H1 (cell line): Measurements from ENCODE around the gene HDAC9. TPM values are rescaled to one million over a fixed set of nuclear protein-coding genes. Genes with fewer than 3 reads are reported as not detected.

Experiments
- CTCF ChIA-PET: fragments of 300-600 bp; sonication (Branson Sonifier 250); formaldehyde crosslinking; loops from one replicate; lab custom pipeline; 2021; ENCODE audit not compliant: partially characterized antibody; lab: Charles Lee
- POLR2A ChIA-PET: fragments of 300-600 bp; sonication (Branson Sonifier 250); formaldehyde crosslinking; loops from one replicate; lab custom pipeline; 2021; ENCODE audit warnings: inconsistent platforms; ENCODE audit not compliant: partially characterized antibody; lab: Charles Lee
- DNase-seq, 2 experiments: peaks; one replicate each; pipeline versions ENCODE4 v3.0.0 to v3.0.0-alpha.2; 2010 to 2022; ENCODE audit warnings: low spot score in 2 of 2, low read depth in 1 of 2, mixed read lengths in 1 of 2
- FAIRE-seq: peaks from 2 replicates; lab custom pipeline; 2011; peaks lifted over from hg19 to GRCh38; lab: Jason Lieb, UNC
- H2AFZ ChIP-seq: 2 replicates; pipeline ENCODE4 v1.8.1; 2012; ENCODE audit warnings: low read length, inconsistent platforms
- H2AK5ac ChIP-seq: 2 replicates; pipeline ENCODE4 v1.6.1; 2013; ENCODE audit warnings: low read depth, low read length
- H2BK120ac ChIP-seq: replicated peaks from 2 replicates; pipeline ENCODE3; 2013; ENCODE audit warnings: low read depth, low read length, inconsistent platforms
- H2BK12ac ChIP-seq: 2 replicates; pipeline ENCODE4 v1.6.1; 2013; ENCODE audit warnings: low read depth, low read length
- H2BK15ac ChIP-seq: 2 replicates; pipeline ENCODE4 v1.6.1; 2013; ENCODE audit warnings: low read length
- H2BK20ac ChIP-seq: 2 replicates; pipeline ENCODE4 v1.6.1; 2013; ENCODE audit warnings: low read length
- H2BK5ac ChIP-seq: 2 replicates; pipeline ENCODE4 v1.6.1; 2013; ENCODE audit warnings: low read depth, low read length
- H3K14ac ChIP-seq: 2 replicates; pipeline ENCODE4 v1.6.1; 2013; ENCODE audit warnings: inconsistent platforms; ENCODE audit not compliant: insufficient read length
- H3K18ac ChIP-seq: 2 replicates; pipeline ENCODE4 v1.6.1; 2013; ENCODE audit warnings: low read length; ENCODE audit errors: extremely low read depth
- H3K23ac ChIP-seq: 2 replicates; pipeline ENCODE4 v1.6.1; 2013; ENCODE audit warnings: inconsistent platforms; ENCODE audit not compliant: insufficient read length
- H3K23me2 ChIP-seq: 2 replicates; pipeline ENCODE4 v1.6.1; 2013; ENCODE audit warnings: low read depth, low read length
- H3K27ac ChIP-seq: 2 replicates; pipeline ENCODE4 v1.6.1; 2011; ENCODE audit warnings: low read depth, low read length, inconsistent platforms
- H3K27me3 ChIP-seq, 4 experiments: replicated peaks in 1 of 4; 1 replicate in 1 of 4; 2 replicates in 3 of 4; pipeline versions ENCODE4 v1.6.1 to v1.8.1; 2011 to 2013; ENCODE audit warnings: low read length in 3 of 4, mild to moderate bottlenecking in 3 of 4, inconsistent platforms in 2 of 4, mixed read lengths in 2 of 4, moderate library complexity in 1 of 4; ENCODE audit not compliant: control insufficient read depth in 3 of 4, insufficient read depth in 3 of 4; ENCODE audit errors: extremely low read depth in 1 of 4
- H3K36me3 ChIP-seq, 4 experiments: 2 replicates each; pipeline versions ENCODE4 v1.6.1 to v1.8.1; 2011 to 2013; ENCODE audit warnings: mild to moderate bottlenecking in 4 of 4, low read length in 3 of 4, moderate library complexity in 2 of 4, control low read depth in 1 of 4, inconsistent platforms in 1 of 4; ENCODE audit not compliant: insufficient read depth in 4 of 4, control insufficient read depth in 2 of 4
- H3K4ac ChIP-seq: replicated peaks from 2 replicates; pipeline ENCODE3; 2013; ENCODE audit warnings: low read length, low read depth, mixed read lengths, inconsistent platforms; ENCODE audit not compliant: insufficient read length
- H3K4me1 ChIP-seq, 4 experiments: replicated peaks in 1 of 4; 1 replicate in 1 of 4; 2 replicates in 3 of 4; pipeline versions ENCODE4 v1.6.1 to v1.8.1; 2011 to 2013; ENCODE audit warnings: low read length in 3 of 4, inconsistent platforms in 2 of 4, mixed read lengths in 1 of 4; ENCODE audit not compliant: insufficient read depth in 4 of 4, control insufficient read depth in 3 of 4
- H3K4me2 ChIP-seq, 2 experiments: 2 replicates each; pipeline versions ENCODE4 v1.6.1 to v1.8.1; 2011 to 2013; ENCODE audit warnings: low read depth in 2 of 2, low read length in 2 of 2, control low read depth in 1 of 2, inconsistent platforms in 1 of 2, mild to moderate bottlenecking in 1 of 2; ENCODE audit not compliant: insufficient read depth in 1 of 2
- H3K4me3 ChIP-seq, 4 experiments: fragments of 200-600, 300-600 bp in 1 of 4; sonication (generic), shearing (Covaris generic), sonication (Bioruptor Twin) in 1 of 4; 2 replicates each; pipeline versions ENCODE4 v1.5.1 to v1.8.1; 2011 to 2016; ENCODE audit warnings: low read length in 4 of 4, low read depth in 3 of 4, control low read depth in 2 of 4, inconsistent platforms in 2 of 4, mild to moderate bottlenecking in 2 of 4, mixed read lengths in 1 of 4, moderate library complexity in 1 of 4; ENCODE audit not compliant: insufficient read depth in 2 of 4; ENCODE audit errors: extremely low read depth in 1 of 4
- H3K56ac ChIP-seq: replicated peaks from 2 replicates; pipeline ENCODE3; 2013; ENCODE audit warnings: low read depth, mild to moderate bottlenecking, mixed read lengths, low read length, inconsistent platforms; ENCODE audit not compliant: insufficient read length
- H3K79me1 ChIP-seq: 2 replicates; pipeline ENCODE4 v1.6.1; 2013; ENCODE audit warnings: low read depth, low read length, control low read depth
- H3K79me2 ChIP-seq, 2 experiments: 2 replicates each; pipeline versions ENCODE4 v1.6.1 to v1.8.1; 2012 to 2013; ENCODE audit warnings: low read length in 2 of 2, mild to moderate bottlenecking in 2 of 2, inconsistent platforms in 1 of 2; ENCODE audit not compliant: insufficient read depth in 2 of 2, control insufficient read depth in 1 of 2
- H3K9ac ChIP-seq, 4 experiments: replicated peaks in 1 of 4; 1 replicate in 1 of 4; 2 replicates in 3 of 4; pipeline versions ENCODE4 v1.6.1 to v1.8.1; 2011 to 2013; ENCODE audit warnings: low read depth in 3 of 4, low read length in 3 of 4, control low read depth in 2 of 4, mild to moderate bottlenecking in 2 of 4, moderate library complexity in 2 of 4, inconsistent platforms in 1 of 4; ENCODE audit errors: extremely low read depth in 1 of 4
- H3K9me3 ChIP-seq, 2 experiments: 2 replicates each; pipeline versions ENCODE4 v1.6.1 to v1.8.1; 2012 to 2013; ENCODE audit warnings: mild to moderate bottlenecking in 2 of 2, moderate library complexity in 2 of 2, control low read depth in 1 of 2, inconsistent platforms in 1 of 2, low read depth in 1 of 2, low read length in 1 of 2, mixed read lengths in 1 of 2; ENCODE audit not compliant: insufficient read depth in 2 of 2
- H4K20me1 ChIP-seq, 2 experiments: replicated peaks in 1 of 2; 2 replicates each; pipeline versions ENCODE3 to v1.8.1; 2011 to 2013; ENCODE audit warnings: inconsistent platforms in 2 of 2, low read length in 2 of 2, mild to moderate bottlenecking in 1 of 2; ENCODE audit not compliant: insufficient read depth in 2 of 2, control insufficient read depth in 1 of 2
- H4K5ac ChIP-seq: 2 replicates; pipeline ENCODE4 v1.6.1; 2013; ENCODE audit warnings: low read length, low read depth, mixed read lengths, inconsistent platforms; ENCODE audit not compliant: insufficient read length
- H4K8ac ChIP-seq: 2 replicates; pipeline ENCODE4 v1.8.0; 2013; ENCODE audit warnings: mild to moderate bottlenecking, moderate library complexity, low read length, inconsistent platforms; ENCODE audit not compliant: insufficient read depth; ENCODE audit errors: extremely low read depth
- H4K91ac ChIP-seq: replicated peaks from 2 replicates; pipeline ENCODE3; 2013; ENCODE audit warnings: low read length, mixed read lengths, inconsistent platforms; ENCODE audit not compliant: insufficient read length
- NANOG ChIP-seq: IDR thresholded peaks from 2 replicates; pipeline ENCODE4 v1.6.1; 2011; ENCODE audit warnings: low read length, low read depth, mild to moderate bottlenecking, inconsistent platforms; ENCODE audit not compliant: insufficient read depth, poor library complexity, severe bottlenecking
- POLR2AphosphoS5 ChIP-seq: IDR thresholded peaks from 2 replicates; pipeline ENCODE4 v1.6.1; 2011; ENCODE audit warnings: low read depth, low read length
- SRF ChIP-seq: IDR thresholded peaks from 2 replicates; pipeline ENCODE4 v1.6.1; 2011; ENCODE audit warnings: mild to moderate bottlenecking, low read depth, low read length, moderate library complexity
- WGBS, 2 experiments: shearing (Covaris generic) in 1 of 2; methylation state at CpG; one replicate each; pipeline versions ENCODE4 v1.1.6 to v1.1.7; 2013 to 2015; ENCODE audit warnings: low lambda C conversion rate in 2 of 2, mixed read lengths in 2 of 2, inconsistent platforms in 1 of 2, low coverage in 1 of 2, missing lambda C conversion rate in 1 of 2; ENCODE audit not compliant: insufficient replicate concordance in 2 of 2, insufficient coverage in 1 of 2, insufficient read length in 1 of 2; ENCODE audit errors: extremely low coverage in 1 of 2, missing lambda C conversion rate in 1 of 2; 5-methylcytosine and 5-hydroxymethylcytosine counted together
- polyA plus RNA-seq, 7 experiments: library from polyadenylated mRNA; depleted of rRNA in 3 of 7; stranded (reverse) in 5 of 7; unstranded in 2 of 7; fragments of >200 nt in 5 of 7; fragments of 200-250 nt in 2 of 7; gene quantifications; 1 replicate in 5 of 7; 2 replicates in 1 of 7; 4 replicates in 1 of 7; pipeline versions ENCODE4 v1.2.1 to v1.2.3, GENCODE V29; 2011 to 2013; ENCODE audit warnings: missing spikeins in 2 of 7, mixed read lengths in 2 of 7
- total RNA-seq: library from RNA; stranded (reverse); fragmentation: NEBNext Ultra II Directional; extraction: Animal tissue kit (Norgen Biotek cat#: 25700); gene quantifications from 2 replicates; pipeline ENCODE4 v1.2.1, GENCODE V29; 2021

Gene HDAC9
- total and polyA plus RNA-seq, 2 of the 8 experiments (the other 6 are each of a cell fraction or from before 2014, with no cell fraction given) = 9.5 to 13.1 TPM

GRCh38 chr7:19009241-19009935 is 513.8 kb downstream of the HDAC9 start:
- Histone ChIP-seq H3K56ac (no peak overlapping the region), H4K8ac (no peak overlapping the region), H3K9ac (no peak overlapping the region), H3K79me1 (no peaks in the 10 kb centered on the region), H3K79me2 (no peaks in the 10 kb centered on the region), H3K27me3 (no peaks in the 10 kb centered on the region), H3K36me3 (no peaks in the 10 kb centered on the region), H4K20me1 (no peaks in the 10 kb centered on the region), H3K27ac (no peak overlapping the region), H2BK20ac (no peak overlapping the region), H4K5ac (no peak overlapping the region), H2BK15ac (no peak overlapping the region), H2AFZ (no peak overlapping the region), H2BK12ac (no peak overlapping the region), H3K4ac (no peak overlapping the region), H3K23me2 (no peaks in the 10 kb centered on the region), H2BK120ac (no peak overlapping the region), H3K4me1 (no peaks in the 10 kb centered on the region), H3K18ac (no peak overlapping the region), H3K4me2 (no peak overlapping the region), H3K23ac (no peak overlapping the region), H2AK5ac (no peak overlapping the region), H2BK5ac (no peak overlapping the region), H3K9me3 (no peaks in the 10 kb centered on the region), H4K91ac (no peak overlapping the region), H3K14ac (no peak overlapping the region), H3K4me3 (no peak overlapping the region)
- ChIA-PET CTCF (interaction anchor here (0.9 to 1.9 kb wide), 5 partner anchors 8 to 657 kb away, joined by 3 to 9 read pairs (median 4); no protein-coding TSS in a partner anchor), POLR2A (no interaction called here)
- no peak for FAIRE-seq
- WGBS, 2 experiments = 91% methylated on average over 5 of the region's 5 CpGs; no CpG with 5 or more reads in 1 of the 2 experiments
- DNase-seq = no peak
- TF ChIP-seq SRF = no peak
- TF ChIP-seq POLR2AphosphoS5 = no peak
- no peak for TF ChIP-seq NANOG
